K562 treated with DMSO at 1 percent for 48 hours (cell line): ENCODE measurements around the gene DCDC2. TPM values are rescaled to one million over a fixed set of nuclear protein-coding genes. Genes with fewer than 3 reads are reported as not detected.

ENCODE experiments used
- total RNA-seq: library from RNA; unstranded; fragments of 300-600 nt; gene quantifications from 2 replicates; pipeline ENCODE4 v1.2.3, GENCODE V29; 2022; ENCODE audit warnings: low replicate concordance; ENCODE audit errors: extremely low read depth

The DCDC2 gene
- total RNA-seq = not detected in 2 replicates

DNA sequence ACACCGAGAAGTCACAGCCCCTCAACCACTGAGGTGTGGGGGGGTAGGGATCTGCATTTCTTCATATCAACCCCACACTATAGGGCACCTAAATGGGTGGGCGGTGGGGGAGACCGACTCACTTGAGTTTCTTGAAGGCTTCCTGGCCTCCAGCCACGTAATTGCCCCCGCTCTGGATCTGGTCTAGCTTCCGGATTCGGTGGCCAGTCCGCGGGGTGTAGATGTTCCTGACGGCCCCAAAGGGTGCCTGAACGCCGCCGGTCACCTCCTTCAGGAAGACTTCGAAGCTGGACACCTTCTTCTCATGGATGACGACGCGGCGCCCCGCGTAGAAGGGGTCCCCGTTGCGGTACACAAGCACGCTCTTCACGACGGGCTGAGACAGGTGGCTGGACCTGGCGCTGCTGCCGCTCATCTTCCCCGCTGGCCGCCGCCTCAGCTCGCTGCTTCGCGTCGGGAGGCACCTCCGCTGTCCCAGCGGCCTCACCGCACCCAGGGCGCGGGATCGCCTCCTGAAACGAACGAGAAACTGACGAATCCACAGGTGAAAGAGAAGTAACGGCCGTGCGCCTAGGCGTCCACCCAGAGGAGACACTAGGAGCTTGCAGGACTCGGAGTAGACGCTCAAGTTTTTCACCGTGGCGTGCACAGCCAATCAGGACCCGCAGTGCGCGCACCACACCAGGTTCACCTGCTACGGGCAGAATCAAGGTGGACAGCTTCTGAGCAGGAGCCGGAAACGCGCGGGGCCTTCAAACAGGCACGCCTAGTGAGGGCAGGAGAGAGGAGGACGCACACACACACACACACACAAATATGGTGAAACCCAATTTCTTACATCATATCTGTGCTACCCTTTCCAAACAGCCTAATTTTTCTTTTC, at the start of gene DCDC2:
DCDC2 (minus strand) TSS at position 724 of the 883 bp plus-strand sequence; CDS start at position 415, 309 bp downstream.

DNA sequence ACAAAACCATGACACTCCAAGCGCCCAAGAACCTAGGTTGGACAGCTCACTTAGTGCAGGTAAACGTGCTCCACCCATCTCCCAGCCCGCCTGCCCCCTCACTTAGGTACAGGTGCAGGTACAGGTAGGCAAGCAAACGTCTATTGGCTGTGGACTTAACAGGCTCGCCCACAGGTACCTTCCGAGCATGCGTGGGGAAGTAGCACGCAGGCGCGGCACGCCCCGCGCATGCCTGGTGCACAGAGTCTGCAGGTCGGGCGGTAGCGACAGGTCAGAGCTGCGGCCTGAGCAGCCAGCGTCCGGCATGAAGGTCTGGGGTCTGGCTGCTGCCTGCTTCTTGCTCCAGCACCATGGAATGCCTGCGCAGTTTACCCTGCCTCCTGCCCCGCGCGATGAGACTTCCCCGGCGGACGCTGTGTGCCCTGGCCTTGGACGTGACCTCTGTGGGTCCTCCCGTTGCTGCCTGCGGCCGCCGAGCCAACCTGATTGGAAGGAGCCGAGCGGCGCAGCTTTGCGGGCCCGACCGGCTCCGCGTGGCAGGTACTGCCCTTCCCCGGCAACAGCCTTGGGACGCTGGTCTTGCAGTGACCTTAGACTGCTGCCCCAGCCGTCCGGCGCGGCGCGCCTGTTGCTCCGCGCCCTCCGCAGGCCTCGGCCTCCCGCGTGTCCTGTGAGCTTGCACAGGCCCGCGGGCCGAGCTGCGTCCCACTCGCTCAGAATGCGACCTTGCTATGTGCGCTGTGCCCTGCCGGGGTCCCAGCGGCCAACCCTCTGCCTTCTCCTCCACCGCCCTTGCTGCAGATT, 45.0 kb upstream of the DCDC2 start, which contains the start of gene MRS2:
MRS2 (plus strand) TSS at position 240 of the 804 bp plus-strand sequence; CDS start at position 351, 111 bp downstream.

DNA sequence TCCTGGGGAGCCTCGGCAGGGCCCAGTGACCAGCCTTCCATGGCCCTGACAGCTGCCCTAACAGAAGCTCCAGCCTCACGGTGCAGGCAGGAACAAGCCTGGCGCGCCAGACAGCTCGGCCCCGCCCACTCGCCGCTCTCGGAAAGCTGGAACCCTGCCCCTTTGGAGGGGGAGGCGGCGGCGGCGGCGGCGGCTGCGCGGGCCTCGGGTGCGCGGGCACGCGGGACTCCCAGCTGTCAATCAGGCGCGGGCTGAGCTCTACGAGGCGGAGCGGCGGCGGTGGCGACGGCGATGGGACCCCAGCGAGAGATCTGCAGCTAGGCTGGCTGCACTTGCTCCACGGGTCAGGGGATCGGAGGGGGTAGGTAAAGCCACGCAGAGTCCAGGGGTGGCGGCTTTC, 231.9 kb downstream of the DCDC2 start, which contains the start of gene NRSN1:
NRSN1 (plus strand) TSS at position 236 of the 400 bp plus-strand sequence. CDS start 8,113 bp downstream, outside the sequence.

Other genes with a start within 250 kb of the DCDC2 start
- not detected in 2 replicates for gene NRSN1, start 231.8 kb downstream of the DCDC2 start, total RNA-seq
- not detected in 2 replicates for gene MRS2, start 44.9 kb upstream of the DCDC2 start, total RNA-seq
- not detected in 2 replicates for gene GPLD1, start 131.5 kb upstream of the DCDC2 start, total RNA-seq
- gene ALDH5A1, start 136.9 kb upstream of the DCDC2 start, total RNA-seq = not detected in 2 replicates